ENCODE measurements around the gene TRAPPC10.

The TRAPPC10 gene

GRCh38 chr21:44038063-44038462, 26.0 kb downstream of the TRAPPC10 start:
- DNase-seq = no peak

GRCh38 chr21:44039828-44040227, 27.7 kb downstream of the TRAPPC10 start:
- DNase-seq = no peak

- DNase-seq = peak; percentile 12
Measured at GRCh38 chr21:44043613-44044012, 31.5 kb downstream of the TRAPPC10 start.

- no peak for DNase-seq
Measured at GRCh38 chr21:44046734-44047133, 34.6 kb downstream of the TRAPPC10 start.

GRCh38 chr21:44047996-44048560, 36.0 kb downstream of the TRAPPC10 start:
- no peak for DNase-seq

GRCh38 chr21:44049182-44049581, 37.1 kb downstream of the TRAPPC10 start:
- no peak for DNase-seq

GRCh38 chr21:44049606-44050005, 37.5 kb downstream of the TRAPPC10 start:
- no peak for DNase-seq

- no peak for DNase-seq
Measured at GRCh38 chr21:44050276-44050675, 38.2 kb downstream of the TRAPPC10 start.

GRCh38 chr21:44051462-44051941, 39.4 kb downstream of the TRAPPC10 start:
- no peak for DNase-seq

- DNase-seq = no peak
Measured at GRCh38 chr21:44052071-44052829, 40.1 kb downstream of the TRAPPC10 start.

GRCh38 chr21:44052830-44053226, 40.7 kb downstream of the TRAPPC10 start:
- no peak for DNase-seq

GRCh38 chr21:44053567-44053966, 41.5 kb downstream of the TRAPPC10 start:
- no peak for DNase-seq

GRCh38 chr21:44054710-44055109, 42.6 kb downstream of the TRAPPC10 start:
- DNase-seq = no peak

- DNase-seq = no peak
Measured at GRCh38 chr21:44057055-44057454, 44.9 kb downstream of the TRAPPC10 start.

- DNase-seq = no peak
Measured at GRCh38 chr21:44057960-44058651, 46.0 kb downstream of the TRAPPC10 start.

GRCh38 chr21:44058652-44058964, 46.5 kb downstream of the TRAPPC10 start:
- no peak for DNase-seq

- no peak for DNase-seq
Measured at GRCh38 chr21:44058981-44059380, 46.9 kb downstream of the TRAPPC10 start.

GRCh38 chr21:44059710-44060109, 47.6 kb downstream of the TRAPPC10 start:
- no peak for DNase-seq

GRCh38 chr21:44062380-44062779, 50.3 kb downstream of the TRAPPC10 start:
- DNase-seq = no peak

GRCh38 chr21:44063151-44063912, 51.2 kb downstream of the TRAPPC10 start:
- no peak for DNase-seq

- no peak for DNase-seq
Measured at GRCh38 chr21:44064852-44065403, 52.8 kb downstream of the TRAPPC10 start.

- DNase-seq = no peak
Measured at GRCh38 chr21:44065428-44065827, 53.3 kb downstream of the TRAPPC10 start.

- DNase-seq = no peak
Measured at GRCh38 chr21:44066116-44066515, 54.0 kb downstream of the TRAPPC10 start.
